ENCODE measurements around the gene CCDC60.

CCDC60 gene

GRCh38 chr12:119512772-119513497, 178.4 kb downstream of the CCDC60 start:
- ChIA-PET POLR2A (no interaction called here), CTCF (no interaction called here)
- no peak for TF ChIP-seq CTCF (IDR thresholded peaks at IDR 0.05; ENCODE audit: control extremely low read depth, extremely low read depth, low read depth, missing control alignments)
- no peak for DNase-seq (ENCODE audit: extremely low spot score)

- ChIA-PET CTCF (interaction anchor here (1.1 kb wide), 1 partner anchor 12 kb away, joined by 3 read pairs; no protein-coding TSS in a partner anchor), POLR2A (no interaction called here)
- no peak for DNase-seq (ENCODE audit: extremely low spot score)
- no peak for TF ChIP-seq CTCF (IDR thresholded peaks at IDR 0.05; ENCODE audit: control extremely low read depth, extremely low read depth, low read depth, missing control alignments)
Measured at GRCh38 chr12:119528241-119528640, 193.7 kb downstream of the CCDC60 start.

- ChIA-PET CTCF (interaction anchor here (8.9 kb wide), 1 partner anchor 95 kb away, joined by 121 read pairs; no protein-coding TSS in a partner anchor), POLR2A (no interaction called here)
- no peak for TF ChIP-seq CTCF (IDR thresholded peaks at IDR 0.05; ENCODE audit: control extremely low read depth, extremely low read depth, low read depth, missing control alignments)
- DNase-seq (ENCODE audit: extremely low spot score): no peak
Measured at GRCh38 chr12:119540476-119540875, 205.9 kb downstream of the CCDC60 start.

GRCh38 chr12:119544765-119545625, 210.5 kb downstream of the CCDC60 start:
- ChIA-PET CTCF (interaction anchor here (0.7 to 8.9 kb wide), 25 partner anchors 8 to 1148 kb away, joined by 3 to 121 read pairs (median 3); no protein-coding TSS in a partner anchor), POLR2A (no interaction called here)

GRCh38 chr12:119546340-119546739, 211.8 kb downstream of the CCDC60 start:
- no peak for TF ChIP-seq CTCF (IDR thresholded peaks at IDR 0.05; ENCODE audit: control extremely low read depth, extremely low read depth, low read depth, missing control alignments)
- no peak for DNase-seq (ENCODE audit: extremely low spot score)
- ChIA-PET CTCF (interaction anchor here (0.8 to 8.9 kb wide), 8 partner anchors 8 to 1169 kb away, joined by 3 to 121 read pairs (median 3); no protein-coding TSS in a partner anchor), POLR2A (no interaction called here)

More at GRCh38 chr12:119544765-119545625, 210.5 kb downstream of the CCDC60 start:
- peak; percentile 76 for TF ChIP-seq CTCF (IDR thresholded peaks at IDR 0.05; ENCODE audit: control extremely low read depth, extremely low read depth, low read depth, missing control alignments)
- peak; percentile 67 for DNase-seq (ENCODE audit: extremely low spot score)

GRCh38 chr12:119547001-119547400, 212.5 kb downstream of the CCDC60 start:
- TF ChIP-seq CTCF (IDR thresholded peaks at IDR 0.05; ENCODE audit: control extremely low read depth, extremely low read depth, low read depth, missing control alignments): no peak
- POLR2A ChIA-PET: no interaction called here
- CTCF ChIA-PET: interaction anchor here (0.8 to 8.9 kb wide), 5 partner anchors 9 to 1170 kb away, joined by 3 to 121 read pairs (median 3); no protein-coding TSS in a partner anchor
- DNase-seq (ENCODE audit: extremely low spot score): no peak

Data from GM10248 (cell line).